ENCODE results near the gene SRGAP1.
A peak's percentile ranks its signal among the peaks of the same experiment; 100 is the strongest.

The SRGAP1 gene

DNA sequence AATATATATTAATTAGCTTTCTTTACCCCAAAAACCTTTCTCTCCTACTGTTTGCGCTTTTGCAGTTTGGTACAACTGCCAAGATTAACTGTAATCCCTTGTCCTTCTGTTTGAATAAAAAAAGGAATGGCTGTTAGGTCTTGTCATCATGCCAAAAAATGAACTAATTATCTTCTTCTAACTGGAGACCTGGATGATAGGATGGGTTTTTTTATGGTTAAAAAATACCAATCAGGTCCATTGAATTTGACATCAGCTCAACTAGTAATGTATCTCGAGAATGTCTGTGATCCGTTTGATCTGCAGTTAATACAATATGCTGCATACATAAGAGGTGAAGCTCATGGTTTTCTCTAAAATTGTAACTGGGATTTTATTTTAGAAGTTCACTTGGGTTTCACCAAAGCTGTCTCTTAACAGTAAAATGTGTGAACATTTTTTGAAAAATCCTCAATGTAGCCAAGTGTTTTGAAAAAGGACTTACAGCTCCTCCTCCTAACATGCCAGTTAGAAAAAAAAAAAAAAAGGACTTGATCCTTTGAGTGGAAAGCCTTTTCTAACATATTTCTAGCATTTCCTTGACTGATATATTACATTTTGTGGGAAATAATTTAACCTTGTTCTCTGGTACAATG is 96.8 kb downstream of the SRGAP1 start (continued):
- TF ChIP-seq ZNF658 (tag by site-specific recombination; IDR thresholded peaks at IDR 0.05) (no peak), ZNF354C (tag by site-specific recombination; IDR thresholded peaks at IDR 0.05; ENCODE audit: borderline replicate concordance, low read depth) (no peak)

DNA sequence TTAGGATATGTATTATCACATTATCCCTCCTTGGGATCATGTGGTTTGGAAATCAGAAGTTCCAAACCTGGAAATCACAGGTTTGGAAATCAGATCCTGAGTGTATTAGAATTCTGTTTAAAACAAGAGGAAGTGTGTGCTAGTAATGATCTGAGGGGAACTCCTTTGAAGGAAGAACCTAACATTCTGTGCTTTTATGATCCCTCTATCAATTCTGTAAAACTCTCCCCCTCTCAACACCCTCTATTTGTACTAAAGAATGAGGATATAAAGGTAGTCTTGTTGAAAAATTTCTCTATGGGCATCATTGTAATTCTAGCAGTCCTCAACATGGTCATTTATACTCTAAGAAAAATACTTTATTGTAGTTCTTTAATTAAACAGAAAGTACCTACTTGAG is 97.4 kb downstream of the SRGAP1 start:
- H3K4me1 ChIP-seq (ENCODE audit: control insufficient read depth, insufficient read depth, low read length), result peaks cover 3% of the 10 kb centered on the region; the same call in 1 of the 2 replicates
- H3K4me3 ChIP-seq (ENCODE audit: low read depth, low read length), result no peak overlapping the region
- no peaks in the 10 kb centered on the region for H3K36me3 ChIP-seq (ENCODE audit: control insufficient read depth in 2 of 2, insufficient read depth in 1 of 2, low read length in 2 of 2)
- no peaks in the 10 kb centered on the region for H3K9me3 ChIP-seq (ENCODE audit: control insufficient read depth, insufficient read depth, low read depth, low read length)
- no peak for TF ChIP-seq ZNF571 (tag by site-specific recombination; IDR thresholded peaks at IDR 0.05)
- TF ChIP-seq, protein P1, sequence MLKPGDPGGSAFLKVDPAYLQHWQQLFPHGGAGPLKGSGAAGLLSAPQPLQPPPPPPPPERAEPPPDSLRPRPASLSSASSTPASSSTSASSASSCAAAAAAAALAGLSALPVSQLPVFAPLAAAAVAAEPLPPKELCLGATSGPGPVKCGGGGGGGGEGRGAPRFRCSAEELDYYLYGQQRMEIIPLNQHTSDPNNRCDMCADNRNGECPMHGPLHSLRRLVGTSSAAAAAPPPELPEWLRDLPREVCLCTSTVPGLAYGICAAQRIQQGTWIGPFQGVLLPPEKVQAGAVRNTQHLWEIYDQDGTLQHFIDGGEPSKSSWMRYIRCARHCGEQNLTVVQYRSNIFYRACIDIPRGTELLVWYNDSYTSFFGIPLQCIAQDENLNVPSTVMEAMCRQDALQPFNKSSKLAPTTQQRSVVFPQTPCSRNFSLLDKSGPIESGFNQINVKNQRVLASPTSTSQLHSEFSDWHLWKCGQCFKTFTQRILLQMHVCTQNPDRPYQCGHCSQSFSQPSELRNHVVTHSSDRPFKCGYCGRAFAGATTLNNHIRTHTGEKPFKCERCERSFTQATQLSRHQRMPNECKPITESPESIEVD (tag by site-specific recombination; IDR thresholded peaks at IDR 0.05), result 0 out of 2 replicates have a peak, but pooled peaks have one; percentile 15
- ChIA-PET CTCF (interaction anchor here (0.6 to 1.2 kb wide), 2 partner anchors 8 to 10 kb away, joined by 3 to 4 read pairs; no protein-coding TSS in a partner anchor), POLR2A (no interaction called here)
- no peak overlapping the region for H3K27ac ChIP-seq (ENCODE audit: extremely low read depth, low read depth, low read length)

DNA sequence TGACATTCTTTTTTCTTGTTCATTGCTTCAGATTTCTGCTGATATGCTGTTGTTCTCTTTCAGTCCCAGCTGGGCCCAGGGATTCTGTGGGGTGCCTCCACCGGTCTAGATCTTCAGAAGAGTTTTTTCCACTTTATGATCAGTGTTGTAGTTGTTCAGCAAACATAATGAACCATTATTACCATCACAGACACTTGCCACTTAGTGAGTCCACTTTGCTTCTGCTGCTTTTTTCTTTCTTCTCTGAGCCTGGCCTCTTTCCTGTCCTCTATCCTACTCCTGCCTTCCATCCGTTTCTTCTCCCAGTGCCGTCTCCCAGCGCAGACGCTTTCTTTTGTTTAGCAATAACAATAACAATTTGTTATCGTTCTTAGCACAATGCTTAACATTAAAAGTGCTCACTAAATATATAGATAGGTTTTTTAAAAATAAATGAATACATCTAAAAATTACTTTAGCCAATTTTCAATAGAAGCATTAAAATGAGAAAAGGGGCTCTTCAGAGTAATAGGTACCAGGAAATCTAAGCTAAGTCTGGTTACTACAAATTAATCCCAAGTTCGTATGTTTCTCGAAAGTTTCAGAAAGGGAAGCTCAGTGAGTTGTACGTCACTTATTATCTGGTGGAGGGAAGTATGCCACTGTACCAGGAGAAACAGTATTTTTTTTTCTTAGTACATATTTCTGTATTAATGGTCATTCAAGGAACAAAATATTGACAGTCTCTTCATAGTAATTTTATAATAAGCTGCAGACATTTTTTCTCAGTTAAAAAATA is 98.2 kb downstream of the SRGAP1 start:
- Histone ChIP-seq H3K36me3 (ENCODE audit: control insufficient read depth in 2 of 2, insufficient read depth in 1 of 2, low read length in 2 of 2) (no peaks in the 10 kb centered on the region), H3K9me3 (ENCODE audit: control insufficient read depth, insufficient read depth, low read depth, low read length) (no peaks in the 10 kb centered on the region), H3K4me3 (ENCODE audit: low read depth, low read length) (no peak overlapping the region), H3K4me1 (ENCODE audit: control insufficient read depth, insufficient read depth, low read length) (peaks cover 3% of the 10 kb centered on the region; the same call in 1 of the 2 replicates), H3K27ac (ENCODE audit: extremely low read depth, low read depth, low read length) (no peak overlapping the region)
- CTCF ChIA-PET, result interaction anchor here (0.6 kb wide), 2 partner anchors 8 to 10 kb away, joined by 3 to 4 read pairs; no protein-coding TSS in a partner anchor
- POLR2A ChIA-PET, result no interaction called here
- TF ChIP-seq ZNF221 (tag by site-specific recombination; IDR thresholded peaks at IDR 0.05; ENCODE audit: borderline replicate concordance) (no peak), ZNF112 (tag by site-specific recombination; IDR thresholded peaks at IDR 0.05) (no peak), WT1 (tag by site-specific recombination; IDR thresholded peaks at IDR 0.05) (no peak), ZXDB (tag by site-specific recombination; IDR thresholded peaks at IDR 0.05) (no peak), ZNF184 (tag by site-specific recombination; IDR thresholded peaks at IDR 0.05) (no peak), ZNF558 (tag by site-specific recombination; IDR thresholded peaks at IDR 0.05) (no peak), ZNF48 (tag by site-specific recombination; IDR thresholded peaks at IDR 0.05) (no peak), YY2 (tag by site-specific recombination; IDR thresholded peaks at IDR 0.05) (no peak), SP2 (tag by site-specific recombination; IDR thresholded peaks at IDR 0.05) (no peak), ZNF776 (tag by site-specific recombination; IDR thresholded peaks at IDR 0.05; ENCODE audit: borderline replicate concordance) (no peak), ZNF571 (tag by site-specific recombination; IDR thresholded peaks at IDR 0.05) (no peak), ZNF654 (tag by site-specific recombination; IDR thresholded peaks at IDR 0.05; ENCODE audit: low read depth) (no peak), ZNF561 (tag by site-specific recombination; IDR thresholded peaks at IDR 0.05; ENCODE audit: borderline replicate concordance) (no peak)
- TF ChIP-seq, protein P2, sequence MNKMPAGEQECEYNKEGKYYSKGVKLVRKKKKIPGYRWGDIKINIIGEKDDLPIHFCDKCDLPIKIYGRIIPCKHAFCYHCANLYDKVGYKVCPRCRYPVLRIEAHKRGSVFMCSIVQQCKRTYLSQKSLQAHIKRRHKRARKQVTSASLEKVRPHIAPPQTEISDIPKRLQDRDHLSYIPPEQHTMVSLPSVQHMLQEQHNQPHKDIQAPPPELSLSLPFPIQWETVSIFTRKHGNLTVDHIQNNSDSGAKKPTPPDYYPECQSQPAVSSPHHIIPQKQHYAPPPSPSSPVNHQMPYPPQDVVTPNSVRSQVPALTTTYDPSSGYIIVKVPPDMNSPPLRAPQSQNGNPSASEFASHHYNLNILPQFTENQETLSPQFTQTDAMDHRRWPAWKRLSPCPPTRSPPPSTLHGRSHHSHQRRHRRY (tag by site-specific recombination; IDR thresholded peaks at IDR 0.05), result no peak
- TF ChIP-seq, protein P3, sequence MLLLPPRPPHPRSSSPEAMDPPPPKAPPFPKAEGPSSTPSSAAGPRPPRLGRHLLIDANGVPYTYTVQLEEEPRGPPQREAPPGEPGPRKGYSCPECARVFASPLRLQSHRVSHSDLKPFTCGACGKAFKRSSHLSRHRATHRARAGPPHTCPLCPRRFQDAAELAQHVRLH (tag by site-specific recombination; IDR thresholded peaks at IDR 0.05), result no peak
